ENCODE data around the gene RAB18. TPM values are rescaled to one million over a fixed set of nuclear protein-coding genes. Genes with fewer than 3 reads are reported as not detected.

Gene RAB18
- total and polyA plus RNA-seq, 10 of the 15 experiments (the other 5 are each of a cell fraction or from before 2014, with no cell fraction given) = 13.4 to 98.8 (median 42.1) TPM

DNA sequence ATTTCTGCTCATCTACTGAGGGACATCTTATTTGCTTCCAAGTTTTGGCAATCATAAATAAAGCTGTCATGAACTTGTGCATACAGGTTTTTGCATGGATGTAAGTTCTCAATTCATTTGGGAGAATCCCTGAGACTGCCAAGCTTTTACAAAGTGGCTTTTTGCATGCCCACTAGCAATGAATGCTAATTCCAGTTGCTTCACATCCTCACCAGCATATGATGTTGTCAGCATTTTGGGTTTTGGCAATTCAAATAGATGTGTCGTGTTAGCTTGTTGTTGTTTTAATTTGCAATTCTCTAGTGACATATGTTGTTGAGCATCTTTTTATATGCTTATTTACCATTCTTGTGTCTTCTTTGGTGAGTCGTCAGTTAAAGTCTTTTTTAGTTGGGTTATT, 57.2 kb downstream of the RAB18 start:
- in situ Hi-C loops (cut with MboI) = no loop called here
- WGBS (ENCODE audit: insufficient coverage, insufficient replicate concordance, low lambda C conversion rate, missing lambda C conversion rate) = 37% methylated on average over 2 of the region's 2 CpGs
- H2AFZ ChIP-seq (ENCODE audit: control insufficient read depth, low read depth, low read length) = no peak overlapping the region
- no peak overlapping the region for H3K4me2 ChIP-seq (ENCODE audit: control insufficient read depth, insufficient read depth)
- CTCF ChIA-PET = interaction anchor here (1.1 to 2.2 kb wide), 2 partner anchors 95 to 680 kb away, joined by 4 to 5 read pairs; no protein-coding TSS in a partner anchor
- H3K27ac ChIP-seq (ENCODE audit: control insufficient read depth, insufficient read depth) = no peak overlapping the region
- no peaks in the 10 kb centered on the region for H3K27me3 ChIP-seq (replicated peaks in 1 of 2; ENCODE audit: control insufficient read depth in 2 of 2, insufficient read depth in 2 of 2, low read length in 1 of 2)
- BruUV-seq (replicated peaks) = no TSS peak
- SMC1A ChIA-PET (ENCODE audit: uncharacterized antibody, unreplicated experiment) = interaction anchor here (1.0 kb wide), 1 partner anchor 12 kb away, joined by 3 read pairs; no protein-coding TSS in a partner anchor
- H3K79me2 ChIP-seq (ENCODE audit: control insufficient read depth, insufficient read depth, low read length) = no peaks in the 10 kb centered on the region
- no peaks in the 10 kb centered on the region for H3K36me3 ChIP-seq (ENCODE audit: control insufficient read depth in 2 of 2, insufficient read depth in 2 of 2, low read length in 1 of 2)
- RAD21 ChIA-PET (ENCODE audit: unreplicated experiment) = no interaction called here
- H3K9ac ChIP-seq (ENCODE audit: control insufficient read depth, insufficient read depth, low read length) = no peak overlapping the region
- no peak overlapping the region for H3K4me3 ChIP-seq
- no peaks in the 10 kb centered on the region for H3K4me1 ChIP-seq (ENCODE audit: control insufficient read depth, insufficient read depth, low read length)
- DNase-seq (ENCODE audit: low read depth, low spot score) (no peak), ATAC-seq (no peak), FAIRE-seq (no peak)
- no peaks in the 10 kb centered on the region for H3K9me3 ChIP-seq (replicated peaks; ENCODE audit: control insufficient read depth, insufficient read depth, low read length)
- POLR2A ChIA-PET = no interaction called here
- no peaks in the 10 kb centered on the region for H4K20me1 ChIP-seq (ENCODE audit: control insufficient read depth, insufficient read depth)
- intact Hi-C loops (cut with micrococcal nuclease; ENCODE audit: unreplicated experiment) = no loop called here
- TF ChIP-seq, protein P1, sequence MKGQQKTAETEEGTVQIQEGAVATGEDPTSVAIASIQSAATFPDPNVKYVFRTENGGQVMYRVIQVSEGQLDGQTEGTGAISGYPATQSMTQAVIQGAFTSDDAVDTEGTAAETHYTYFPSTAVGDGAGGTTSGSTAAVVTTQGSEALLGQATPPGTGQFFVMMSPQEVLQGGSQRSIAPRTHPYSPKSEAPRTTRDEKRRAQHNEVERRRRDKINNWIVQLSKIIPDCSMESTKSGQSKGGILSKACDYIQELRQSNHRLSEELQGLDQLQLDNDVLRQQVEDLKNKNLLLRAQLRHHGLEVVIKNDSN (IDR thresholded peaks at IDR 0.05; ENCODE audit: borderline replicate concordance, extremely low read length, insufficient read depth, low read depth, low read length) = no peak
- TF ChIP-seq, protein P2, sequence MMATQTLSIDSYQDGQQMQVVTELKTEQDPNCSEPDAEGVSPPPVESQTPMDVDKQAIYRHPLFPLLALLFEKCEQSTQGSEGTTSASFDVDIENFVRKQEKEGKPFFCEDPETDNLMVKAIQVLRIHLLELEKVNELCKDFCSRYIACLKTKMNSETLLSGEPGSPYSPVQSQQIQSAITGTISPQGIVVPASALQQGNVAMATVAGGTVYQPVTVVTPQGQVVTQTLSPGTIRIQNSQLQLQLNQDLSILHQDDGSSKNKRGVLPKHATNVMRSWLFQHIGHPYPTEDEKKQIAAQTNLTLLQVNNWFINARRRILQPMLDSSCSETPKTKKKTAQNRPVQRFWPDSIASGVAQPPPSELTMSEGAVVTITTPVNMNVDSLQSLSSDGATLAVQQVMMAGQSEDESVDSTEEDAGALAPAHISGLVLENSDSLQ (IDR thresholded peaks at IDR 0.05) = no peak
- TF ChIP-seq PRDM15 (CRISPR knock-in tag; IDR thresholded peaks at IDR 0.05) = no peak
- no peak for TF ChIP-seq SREBF2 (IDR thresholded peaks at IDR 0.05; ENCODE audit: low read length)
- no peak for TF ChIP-seq ATF7 (IDR thresholded peaks at IDR 0.05; ENCODE audit: low read depth)
- TF ChIP-seq BCL3 (IDR thresholded peaks at IDR 0.05; ENCODE audit: borderline replicate concordance, insufficient read depth, low read depth, low read length, poor library complexity, severe bottlenecking) = no peak
- TF ChIP-seq RCOR1 (conservative IDR thresholded peaks at IDR 0.05; ENCODE audit: low read depth, low read length) = no peak
- no peak for TF ChIP-seq SMARCA5 (IDR thresholded peaks at IDR 0.05)
- TF ChIP-seq RUNX3 (IDR thresholded peaks at IDR 0.05; ENCODE audit: low read length) = no peak
- TF ChIP-seq SUPT20H (IDR thresholded peaks at IDR 0.05; ENCODE audit: borderline replicate concordance, control insufficient read depth, low read depth, low read length) = no peak
- TF ChIP-seq MYC (IDR thresholded peaks at IDR 0.05; ENCODE audit: insufficient read depth, insufficient read length, insufficient replicate concordance, low read length, severe bottlenecking) = no peak

All from GM12878 (cell line).